Measurements from ENCODE around the gene FBF1. TPM values are rescaled to one million over a fixed set of nuclear protein-coding genes. Genes with fewer than 3 reads are reported as not detected.

Gene FBF1
- polyA plus RNA-seq, 1 donor: 7.9 TPM

- DNase-seq (ENCODE audit: low read depth): no peak
These were observed 9.6 kb upstream of the FBF1 start for GRCh38 chr17:75950421-75950820.

- no peak for DNase-seq (ENCODE audit: low read depth)
These were observed 4.4 kb upstream of the FBF1 start for GRCh38 chr17:75945211-75945610.

- no peak for DNase-seq (ENCODE audit: low read depth)
These were observed 2.6 kb upstream of the FBF1 start for GRCh38 chr17:75943491-75943890.

- DNase-seq (ENCODE audit: low read depth): no peak
These were observed 1.6 kb upstream of the FBF1 start for GRCh38 chr17:75942473-75942872.

GRCh38 chr17:75941442-75941819 lies 589 bp upstream of the FBF1 start:
- DNase-seq (ENCODE audit: low read depth): no peak

GRCh38 chr17:75937652-75938051 lies 3.2 kb downstream of the FBF1 start:
- DNase-seq (ENCODE audit: low read depth): no peak

GRCh38 chr17:75933808-75934207 lies 7.0 kb downstream of the FBF1 start:
- no peak for DNase-seq (ENCODE audit: low read depth)

- DNase-seq (ENCODE audit: low read depth): no peak
These were observed 8.0 kb downstream of the FBF1 start for GRCh38 chr17:75932852-75933251.

GRCh38 chr17:75931062-75931461 lies 9.8 kb downstream of the FBF1 start:
- no peak for DNase-seq (ENCODE audit: low read depth)

- DNase-seq (ENCODE audit: low read depth): no peak
These were observed 13.4 kb downstream of the FBF1 start for GRCh38 chr17:75927286-75927922.

- DNase-seq (ENCODE audit: low read depth): no peak
These were observed 14.4 kb downstream of the FBF1 start for GRCh38 chr17:75926456-75926855.

GRCh38 chr17:75925912-75926311 lies 14.9 kb downstream of the FBF1 start:
- no peak for DNase-seq (ENCODE audit: low read depth)

GRCh38 chr17:75925103-75925502 lies 15.7 kb downstream of the FBF1 start:
- no peak for DNase-seq (ENCODE audit: low read depth)

GRCh38 chr17:75922963-75923874 lies 17.6 kb downstream of the FBF1 start:
- no peak for DNase-seq (ENCODE audit: low read depth)

GRCh38 chr17:75922173-75922961 lies 18.5 kb downstream of the FBF1 start:
- no peak for DNase-seq (ENCODE audit: low read depth)

GRCh38 chr17:75921596-75921995 lies 19.2 kb downstream of the FBF1 start:
- DNase-seq (ENCODE audit: low read depth): no peak

- DNase-seq (ENCODE audit: low read depth): no peak
These were observed 20.7 kb downstream of the FBF1 start for GRCh38 chr17:75920045-75920560.

- DNase-seq (ENCODE audit: low read depth): no peak
These were observed 21.2 kb downstream of the FBF1 start for GRCh38 chr17:75919611-75920010.

GRCh38 chr17:75917917-75918445 lies 22.9 kb downstream of the FBF1 start:
- no peak for DNase-seq (ENCODE audit: low read depth)

- DNase-seq (ENCODE audit: low read depth): no peak
These were observed 23.5 kb downstream of the FBF1 start for GRCh38 chr17:75917141-75917916.

GRCh38 chr17:75915268-75915667 lies 25.6 kb downstream of the FBF1 start:
- no peak for DNase-seq (ENCODE audit: low read depth)

Measured in forelimb muscle (tissue), 1 donor.